ENCODE results near the gene TMEM62. TPM values are rescaled to one million over a fixed set of nuclear protein-coding genes. Genes with fewer than 3 reads are reported as not detected.
"Not testable (repeated sequence)": the region's sequence is repeated elsewhere in the genome, so short reads cannot be mapped to it uniquely, and the experiment has no call there.

TMEM62 gene
- total and polyA plus RNA-seq, 2 experiments from 2014 or later = 6.5 to 11.2 TPM

DNA sequence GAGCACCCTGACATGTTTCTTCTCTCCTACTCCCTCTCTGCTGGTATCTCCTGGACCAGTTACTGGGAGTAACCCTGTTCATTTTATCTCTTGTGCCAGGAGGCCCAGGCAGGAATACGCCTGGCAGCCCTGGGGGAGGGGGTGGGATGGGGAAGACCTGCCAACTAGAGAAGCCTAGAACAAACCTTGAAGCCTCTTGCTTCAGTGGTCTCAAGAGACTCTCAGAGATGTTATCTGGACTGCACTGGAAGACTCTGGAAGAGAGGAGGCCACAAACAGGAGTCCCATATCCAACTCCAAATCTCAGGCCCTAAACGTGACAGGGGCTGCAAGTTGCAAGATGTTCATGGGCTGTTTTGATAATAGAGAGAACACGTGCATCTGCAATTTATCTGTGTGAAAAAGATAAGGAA is 87.6 kb downstream of the TMEM62 start, which contains the start of gene EPB42:
Gene EPB42, minus strand, starts transcription at position 28 of the 413 bp plus-strand sequence. CDS start 193 bp downstream, outside the sequence.
- no peaks in the 10 kb centered on the region for H4K20me1 ChIP-seq (ENCODE audit: insufficient read depth)
- H3K4me3 ChIP-seq = no peak within 1 kb of the TSS
- H3K9me3 ChIP-seq (ENCODE audit: low read depth) = no peaks in the 10 kb centered on the region
- no peak within 1 kb of the TSS for H3K27ac ChIP-seq
- no peak for DNase-seq
- no peaks in the 10 kb centered on the region for H3K36me3 ChIP-seq (ENCODE audit: low read depth)
- no peak within 1 kb of the TSS for H2AFZ ChIP-seq
- no peak within 1 kb of the TSS for H3K4me2 ChIP-seq (ENCODE audit: unreplicated experiment)
- peaks cover 24% of the 10 kb centered on the region for H3K27me3 ChIP-seq (replicated peaks; ENCODE audit: insufficient read depth)
- H3K9ac ChIP-seq = no peak within 1 kb of the TSS
- TF ChIP-seq EZH2phosphoT487 (IDR thresholded peaks at IDR 0.05; ENCODE audit: insufficient read depth, low read depth) (no peak), EZH2 (IDR thresholded peaks at IDR 0.05; ENCODE audit: insufficient read depth, poor library complexity, severe bottlenecking) (no peak)
- in situ Hi-C loops (cut with MboI) = no loop called here
- no peaks in the 10 kb centered on the region for H3F3A ChIP-seq (ENCODE audit: insufficient read depth)
- WGBS, 2 experiments (ENCODE audit: low coverage in 1 of 2, low lambda C conversion rate in 2 of 2, missing lambda C conversion rate in 2 of 2) = 48 to 56% methylated on average over 3 of the region's 3 CpGs
- no peaks in the 10 kb centered on the region for H3K9me2 ChIP-seq (ENCODE audit: insufficient read depth)
- no peaks in the 10 kb centered on the region for H3K4me1 ChIP-seq (ENCODE audit: insufficient read depth)
- H3K79me2 ChIP-seq (ENCODE audit: insufficient read depth) = no peaks in the 10 kb centered on the region

DNA sequence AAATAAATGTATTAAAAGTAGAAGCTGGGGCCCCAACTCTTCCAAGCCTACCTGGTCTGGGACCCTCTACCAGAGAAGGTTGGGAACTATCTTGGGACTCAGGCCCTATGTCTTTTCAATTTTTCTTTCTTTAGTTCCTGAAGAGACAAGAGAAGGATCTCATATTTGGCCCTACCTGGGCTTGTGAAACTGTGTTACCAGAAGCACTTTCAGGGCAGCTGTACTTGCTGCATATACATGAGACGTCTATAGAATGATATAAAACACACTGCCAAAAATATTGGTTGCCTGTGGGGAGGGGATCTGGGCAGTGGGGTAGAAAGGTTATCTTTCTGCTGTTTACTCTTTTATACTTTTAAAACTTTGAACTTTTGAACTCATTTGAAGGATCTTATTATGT is 88.0 kb downstream of the TMEM62 start:
- Histone ChIP-seq H3K9me3 (ENCODE audit: low read depth) (no peaks in the 10 kb centered on the region), H4K20me1 (ENCODE audit: insufficient read depth) (no peaks in the 10 kb centered on the region), H3K4me2 (ENCODE audit: unreplicated experiment) (no peak overlapping the region), H3K36me3 (ENCODE audit: low read depth) (no peaks in the 10 kb centered on the region), H3K4me1 (ENCODE audit: insufficient read depth) (no peaks in the 10 kb centered on the region), H3K79me2 (ENCODE audit: insufficient read depth) (no peaks in the 10 kb centered on the region), H3F3A (ENCODE audit: insufficient read depth) (no peaks in the 10 kb centered on the region), H3K4me3 (no peak overlapping the region), H3K27me3 (replicated peaks; ENCODE audit: insufficient read depth) (peaks cover 24% of the 10 kb centered on the region), H3K9me2 (ENCODE audit: insufficient read depth) (no peaks in the 10 kb centered on the region), H2AFZ (no peak overlapping the region), H3K27ac (no peak overlapping the region), H3K9ac (no peak overlapping the region)
- no peak for TF ChIP-seq EZH2phosphoT487 (IDR thresholded peaks at IDR 0.05; ENCODE audit: insufficient read depth, low read depth)
- TF ChIP-seq EZH2 (IDR thresholded peaks at IDR 0.05; ENCODE audit: insufficient read depth, poor library complexity, severe bottlenecking) = no peak
- DNase-seq = no peak
- 36 to 45% methylated on average over 1 of the region's 1 CpG for WGBS, 2 experiments (ENCODE audit: low coverage in 1 of 2, low lambda C conversion rate in 2 of 2, missing lambda C conversion rate in 2 of 2)
- in situ Hi-C loops (cut with MboI) = no loop called here

DNA sequence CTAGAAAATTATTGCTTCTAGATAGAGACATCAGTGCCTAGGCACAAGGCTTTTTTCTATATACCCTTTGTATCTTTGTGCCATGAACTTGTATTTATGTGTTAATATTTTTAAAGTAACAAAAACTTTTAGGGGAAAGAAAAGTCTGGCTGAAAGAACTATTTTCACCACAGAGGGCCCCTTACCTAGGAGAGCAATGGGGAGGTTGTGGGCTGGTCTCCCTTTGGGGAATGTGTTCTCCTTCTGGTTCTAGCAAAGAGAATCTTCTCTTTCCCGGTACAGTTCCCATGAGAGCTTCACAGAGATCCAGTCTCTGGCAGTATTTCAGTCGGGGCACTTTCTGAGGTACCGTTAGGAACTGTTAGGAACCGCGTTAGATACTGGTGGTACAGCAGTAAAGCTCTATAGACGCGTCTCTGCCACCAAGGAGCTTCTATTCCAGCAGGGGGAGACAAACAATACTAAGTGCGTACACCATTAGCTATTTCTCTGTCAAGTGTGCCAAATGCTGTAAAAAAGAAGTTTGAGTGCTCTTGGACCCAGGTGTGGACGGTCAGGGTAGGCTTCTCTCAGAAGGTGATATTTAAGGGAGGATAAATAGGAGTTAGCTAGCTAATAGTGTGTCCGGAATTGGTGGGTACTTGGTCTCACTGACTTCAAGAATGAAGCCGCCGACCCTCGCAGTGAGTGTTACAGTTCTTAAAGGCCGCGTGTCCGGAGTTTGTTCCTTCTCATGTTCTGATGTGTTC is 92.0 kb downstream of the TMEM62 start:
- in situ Hi-C loops (cut with MboI) = no loop called here
- peak; percentile 81 for DNase-seq

DNA sequence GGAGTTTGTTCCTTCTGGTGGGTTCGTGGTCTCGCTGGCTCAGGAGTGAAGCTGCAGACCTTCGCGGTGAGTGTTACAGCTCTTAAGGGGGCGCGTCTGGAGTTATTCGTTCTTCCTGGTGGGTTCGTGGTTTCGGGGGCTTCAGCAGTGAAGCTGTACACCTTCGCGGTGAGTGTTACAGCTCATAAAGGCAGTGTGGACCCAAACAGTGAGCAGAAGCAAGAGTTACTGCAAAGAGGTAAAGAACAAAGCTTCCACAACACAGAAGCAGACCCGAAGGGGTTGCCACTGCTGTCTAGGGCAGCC is 92.5 kb downstream of the TMEM62 start:
- H3K4me3 ChIP-seq; H3K27me3 ChIP-seq (replicated peaks; ENCODE audit: insufficient read depth); DNase-seq; H3K79me2 ChIP-seq (ENCODE audit: insufficient read depth); H3K9me3 ChIP-seq (ENCODE audit: low read depth); H4K20me1 ChIP-seq (ENCODE audit: insufficient read depth); H3K9me2 ChIP-seq (ENCODE audit: insufficient read depth); H3K36me3 ChIP-seq (ENCODE audit: low read depth); H3K4me1 ChIP-seq (ENCODE audit: insufficient read depth); H3K9ac ChIP-seq; H3F3A ChIP-seq (ENCODE audit: insufficient read depth); in situ Hi-C loops (cut with MboI); H3K4me2 ChIP-seq (ENCODE audit: unreplicated experiment); H3K27ac ChIP-seq; H2AFZ ChIP-seq: not testable (repeated sequence)
- WGBS, 2 experiments (ENCODE audit: low coverage in 1 of 2, low lambda C conversion rate in 2 of 2, missing lambda C conversion rate in 2 of 2) = 85 to 91% methylated on average over 12 of the region's 12 CpGs

More for the DNA sequence above, 92.0 kb downstream of the TMEM62 start:
- no peak for TF ChIP-seq EZH2phosphoT487 (IDR thresholded peaks at IDR 0.05; ENCODE audit: insufficient read depth, low read depth)
- no peak for TF ChIP-seq EZH2 (IDR thresholded peaks at IDR 0.05; ENCODE audit: insufficient read depth, poor library complexity, severe bottlenecking)
- Histone ChIP-seq H3K9me3 (ENCODE audit: low read depth) (no peaks in the 10 kb centered on the region), H3K4me1 (ENCODE audit: insufficient read depth) (no peaks in the 10 kb centered on the region; the same call in 1 of the 2 replicates), H2AFZ (no peak overlapping the region), H3K4me2 (ENCODE audit: unreplicated experiment) (no peak overlapping the region), H3F3A (ENCODE audit: insufficient read depth) (no peaks in the 10 kb centered on the region), H3K9ac (no peak overlapping the region), H4K20me1 (ENCODE audit: insufficient read depth) (no peaks in the 10 kb centered on the region), H3K79me2 (ENCODE audit: insufficient read depth) (no peaks in the 10 kb centered on the region), H3K36me3 (ENCODE audit: low read depth) (no peaks in the 10 kb centered on the region), H3K27me3 (replicated peaks; ENCODE audit: insufficient read depth) (peaks cover 4% of the 10 kb centered on the region; the same call in 1 of the 2 replicates), H3K9me2 (ENCODE audit: insufficient read depth) (no peaks in the 10 kb centered on the region), H3K4me3 (no peak overlapping the region), H3K27ac (no peak overlapping the region)
- 27 to 32% methylated on average over 16 of the region's 16 CpGs for WGBS, 2 experiments (ENCODE audit: low coverage in 1 of 2, low lambda C conversion rate in 2 of 2, missing lambda C conversion rate in 2 of 2)

Measured in GM23248 (cell line).